ENCODE results near the gene STRBP.

Gene STRBP

DNA sequence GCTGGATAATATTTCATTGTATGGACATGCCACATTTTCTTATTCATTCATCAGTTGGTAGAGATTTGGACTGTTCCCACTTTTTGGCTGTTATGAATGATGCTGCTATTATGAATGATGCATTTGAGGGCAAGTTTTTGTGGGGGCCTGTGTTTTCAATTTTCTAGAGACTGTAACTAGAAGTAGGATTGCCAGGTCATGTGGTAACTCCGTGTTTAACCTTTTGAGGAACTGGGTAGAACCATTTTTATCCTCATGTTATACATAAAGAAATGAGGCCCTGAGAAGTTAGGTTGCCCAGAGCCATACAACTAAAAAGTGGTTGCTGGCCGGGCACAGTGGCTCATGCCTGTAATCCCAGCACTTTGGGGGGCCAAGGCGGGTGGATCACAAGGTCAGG, 22.4 kb upstream of the STRBP start:
- no peak for DNase-seq (ENCODE audit: low read depth in 1 of 2, low spot score in 1 of 2)
- TF ChIP-seq, protein P1, sequence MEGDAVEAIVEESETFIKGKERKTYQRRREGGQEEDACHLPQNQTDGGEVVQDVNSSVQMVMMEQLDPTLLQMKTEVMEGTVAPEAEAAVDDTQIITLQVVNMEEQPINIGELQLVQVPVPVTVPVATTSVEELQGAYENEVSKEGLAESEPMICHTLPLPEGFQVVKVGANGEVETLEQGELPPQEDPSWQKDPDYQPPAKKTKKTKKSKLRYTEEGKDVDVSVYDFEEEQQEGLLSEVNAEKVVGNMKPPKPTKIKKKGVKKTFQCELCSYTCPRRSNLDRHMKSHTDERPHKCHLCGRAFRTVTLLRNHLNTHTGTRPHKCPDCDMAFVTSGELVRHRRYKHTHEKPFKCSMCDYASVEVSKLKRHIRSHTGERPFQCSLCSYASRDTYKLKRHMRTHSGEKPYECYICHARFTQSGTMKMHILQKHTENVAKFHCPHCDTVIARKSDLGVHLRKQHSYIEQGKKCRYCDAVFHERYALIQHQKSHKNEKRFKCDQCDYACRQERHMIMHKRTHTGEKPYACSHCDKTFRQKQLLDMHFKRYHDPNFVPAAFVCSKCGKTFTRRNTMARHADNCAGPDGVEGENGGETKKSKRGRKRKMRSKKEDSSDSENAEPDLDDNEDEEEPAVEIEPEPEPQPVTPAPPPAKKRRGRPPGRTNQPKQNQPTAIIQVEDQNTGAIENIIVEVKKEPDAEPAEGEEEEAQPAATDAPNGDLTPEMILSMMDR (IDR thresholded peaks at IDR 0.05; ENCODE audit: insufficient read depth, low read length) = no peak
- TF ChIP-seq POLR2AphosphoS5 (IDR thresholded peaks at IDR 0.05; ENCODE audit: low read depth) = no peak
- TF ChIP-seq REST (IDR thresholded peaks at IDR 0.05; ENCODE audit: insufficient replicate concordance, low read depth) = no peak
- TF ChIP-seq SPI1 (IDR thresholded peaks at IDR 0.05; ENCODE audit: borderline replicate concordance, low read depth) = no peak
- no peak for TF ChIP-seq GABPA (IDR thresholded peaks at IDR 0.05; ENCODE audit: low read depth)
- H3K27ac ChIP-seq (replicated peaks) = no peak overlapping the region
- no peak overlapping the region for H3K4me3 ChIP-seq (replicated peaks; ENCODE audit: insufficient read depth, low read length)
- H3K27me3 ChIP-seq (ENCODE audit: insufficient read depth, poor library complexity, severe bottlenecking) = no peaks in the 10 kb centered on the region

- no peak overlapping the region for H3K27ac ChIP-seq (replicated peaks)
Measured at GRCh38 chr9:123287639-123288038, 19.3 kb upstream of the STRBP start.

DNA sequence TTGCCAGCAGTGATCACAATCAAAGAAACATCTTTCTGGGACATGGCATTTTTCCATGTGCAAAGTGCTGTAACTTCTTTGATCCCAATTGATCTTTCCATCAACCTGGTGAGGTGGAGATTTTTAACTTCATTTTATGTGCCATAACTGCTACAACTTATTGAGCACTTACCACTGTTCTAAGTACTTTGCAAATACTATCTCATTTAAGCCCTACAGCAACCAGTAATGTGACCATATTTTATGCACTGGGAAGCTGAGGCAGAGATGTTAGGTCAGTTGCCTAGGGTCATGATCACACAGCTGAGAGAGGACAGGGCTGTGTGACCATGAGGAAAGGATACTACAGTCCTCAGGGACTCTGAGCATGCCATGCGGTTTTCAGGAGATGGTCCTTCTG, 17.9 kb upstream of the STRBP start:
- Histone ChIP-seq H3K4me3 (replicated peaks; ENCODE audit: insufficient read depth, low read length) (no peak overlapping the region), H3K27me3 (ENCODE audit: insufficient read depth, poor library complexity, severe bottlenecking) (no peaks in the 10 kb centered on the region), H3K27ac (replicated peaks) (no peak overlapping the region)
- no peak for TF ChIP-seq SPI1 (IDR thresholded peaks at IDR 0.05; ENCODE audit: borderline replicate concordance, low read depth)
- DNase-seq (ENCODE audit: low read depth in 1 of 2, low spot score in 1 of 2) = no peak

More at GRCh38 chr9:123287639-123288038, 19.3 kb upstream of the STRBP start:
- no peak for DNase-seq (ENCODE audit: low read depth in 1 of 2, low spot score in 1 of 2)
- H3K4me3 ChIP-seq (replicated peaks; ENCODE audit: insufficient read depth, low read length) = no peak overlapping the region
- TF ChIP-seq REST (IDR thresholded peaks at IDR 0.05; ENCODE audit: insufficient replicate concordance, low read depth) (no peak), SPI1 (IDR thresholded peaks at IDR 0.05; ENCODE audit: borderline replicate concordance, low read depth) (no peak), POLR2AphosphoS5 (IDR thresholded peaks at IDR 0.05; ENCODE audit: low read depth) (no peak)
- H3K27me3 ChIP-seq (ENCODE audit: insufficient read depth, poor library complexity, severe bottlenecking) = no peaks in the 10 kb centered on the region

DNA sequence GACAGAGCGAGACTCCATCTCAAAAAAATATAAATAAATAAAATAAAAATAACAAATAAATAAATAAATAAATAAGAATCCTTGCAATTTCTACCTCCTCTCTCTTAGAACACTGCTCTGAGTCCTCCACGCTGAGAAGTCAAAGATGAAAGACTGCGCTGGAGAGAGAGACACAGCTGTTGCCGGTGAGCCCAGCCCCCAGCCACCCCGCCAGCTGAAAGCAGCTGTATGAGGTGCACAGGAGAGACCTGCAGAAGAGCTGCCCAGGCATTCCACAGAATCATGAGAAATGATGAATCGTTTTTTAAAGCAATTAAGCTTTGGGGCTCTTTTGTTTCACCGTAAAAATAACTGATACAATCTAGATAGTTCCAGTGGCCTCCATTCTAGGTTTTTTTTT, 16.3 kb upstream of the STRBP start:
- no peak overlapping the region for H3K4me3 ChIP-seq (replicated peaks; ENCODE audit: insufficient read depth, low read length)
- H3K27me3 ChIP-seq (ENCODE audit: insufficient read depth, poor library complexity, severe bottlenecking) = no peaks in the 10 kb centered on the region
- TF ChIP-seq, protein P1 (IDR thresholded peaks at IDR 0.05; ENCODE audit: insufficient read depth, low read length) = no peak
- TF ChIP-seq POLR2AphosphoS5 (IDR thresholded peaks at IDR 0.05; ENCODE audit: low read depth) (no peak), SPI1 (IDR thresholded peaks at IDR 0.05; ENCODE audit: borderline replicate concordance, low read depth) (no peak), GABPA (IDR thresholded peaks at IDR 0.05; ENCODE audit: low read depth) (no peak), REST (IDR thresholded peaks at IDR 0.05; ENCODE audit: insufficient replicate concordance, low read depth) (no peak)
- no peak for DNase-seq (ENCODE audit: low read depth in 1 of 2, low spot score in 1 of 2)
- H3K27ac ChIP-seq (replicated peaks) = no peak overlapping the region

All from HL-60 (cell line).